Spleen (tissue), 11 donors: ENCODE data around the gene MRPL40. TPM values are rescaled to one million over a fixed set of nuclear protein-coding genes. Genes with fewer than 3 reads are reported as not detected.
A peak's percentile ranks its signal among the peaks of the same experiment; 100 is the strongest.

ENCODE experiments used
- DNase-seq: peaks from one replicate; pipeline ENCODE4 v3.0.0-alpha.2; 2020
- H3K27ac ChIP-seq, 8 donors: fragments of 200-600 bp; sonication (generic) in 7 of 8; 1 replicate in 4 of 8; 2 replicates in 4 of 8; pipeline versions ENCODE4 v1.5.0 to v1.8.0; 2016 to 2021; ENCODE audit warnings: inconsistent platforms in 4 of 8, mild to moderate bottlenecking in 4 of 8, moderate library complexity in 1 of 8
- H3K27me3 ChIP-seq, 7 donors: fragments of 200-600 bp; sonication (generic) in 6 of 7; replicated peaks in 1 of 7; 1 replicate in 4 of 7; 2 replicates in 3 of 7; pipeline versions ENCODE4 v1.5.0 to v1.8.0; 2016 to 2021; ENCODE audit warnings: inconsistent platforms in 3 of 7, mild to moderate bottlenecking in 1 of 7
- H3K36me3 ChIP-seq, 6 donors: fragments of 200-600 bp; sonication (generic) in 5 of 6; 1 replicate in 4 of 6; 2 replicates in 2 of 6; pipeline versions ENCODE4 v1.5.0 to v1.8.0; 2016 to 2021; ENCODE audit warnings: inconsistent platforms in 2 of 6
- H3K4me1 ChIP-seq, 6 donors: fragments of 200-600 bp; sonication (generic) in 5 of 6; 1 replicate in 3 of 6; 2 replicates in 3 of 6; pipeline versions ENCODE4 v1.5.0 to v1.8.0; 2016 to 2021; ENCODE audit warnings: inconsistent platforms in 3 of 6
- H3K4me3 ChIP-seq, 8 donors: fragments of 200-600 bp; sonication (generic) in 7 of 8; 1 replicate in 4 of 8; 2 replicates in 4 of 8; pipeline versions ENCODE4 v1.5.0 to v1.8.0; 2016 to 2021; ENCODE audit warnings: inconsistent platforms in 4 of 8, mild to moderate bottlenecking in 4 of 8, moderate library complexity in 2 of 8
- H3K9me3 ChIP-seq, 8 donors: fragments of 200-600 bp; sonication (generic) in 7 of 8; 1 replicate in 4 of 8; 2 replicates in 4 of 8; pipeline versions ENCODE4 v1.5.0 to v1.8.0; 2016 to 2021; ENCODE audit warnings: inconsistent platforms in 4 of 8
- CTCF ChIP-seq, 11 experiments: fragments of 200-600 bp in 7 of 11; fragments of 450-650 bp in 4 of 11; sonication (generic) in 4 of 11; IDR thresholded peaks in 8 of 11; conservative IDR thresholded peaks in 3 of 11; 1 replicate in 7 of 11; 2 replicates in 4 of 11; pipeline versions ENCODE4 v1.4.0 to v1.8.0; 2016 to 2021; ENCODE audit warnings: antibody characterized with exemption in 11 of 11, inconsistent platforms in 4 of 11, mild to moderate bottlenecking in 1 of 11
- POLR2A ChIP-seq, 3 donors: fragments of 450-650 bp; IDR thresholded peaks; one replicate each; pipeline ENCODE4 v1.5.1; 2017; ENCODE audit warnings: antibody characterized with exemption in 3 of 3, mild to moderate bottlenecking in 1 of 3
- POLR2AphosphoS5 ChIP-seq, 3 donors: sonication (generic); formaldehyde crosslinking; IDR thresholded peaks; one replicate each; pipeline ENCODE4 v1.5.1; 2017; ENCODE audit warnings: antibody characterized with exemption in 3 of 3
- WGBS, 5 donors: extraction: QIAGEN DNeasy Blood & Tissue Kit in 3 of 5; methylation state at CpG; one replicate each; pipeline versions ENCODE4 v1.1.5 to v1.1.7; 2013 to 2018; 5-methylcytosine and 5-hydroxymethylcytosine counted together
- intact Hi-C: fragments of 100-400 bp; cut with DNase I; formaldehyde crosslinking; loops from one replicate; pipeline ENCODE4 v1.15.0; 2023; ENCODE audit warnings: low total_unique reads
- polyA plus RNA-seq, 3 donors: library from polyadenylated mRNA; stranded (reverse); fragments of 200-250 nt; gene quantifications; one replicate each; pipeline ENCODE4 v1.2.1, GENCODE V29; 2013
- total RNA-seq, 7 donors: library from RNA; depleted of rRNA in 3 of 7; stranded (reverse); fragments of >200 nt in 3 of 7; fragmentation: NEBNext Ultra II Directional in 4 of 7; extraction: Animal tissue kit (Norgen Biotek cat#: 25700) in 4 of 7; gene quantifications; one replicate each; pipeline versions ENCODE4 v1.1.0 to v1.2.1, GENCODE V29; 2016 to 2021
- donor health status: healthy with polysubstance abuse.
- donor health status: DM: no; HTN: no; CAD: no; lungs with moderate emphysema.
- donor health status: DM: no; HTN: no; CAD: no.
- donor health status: Bipolar disorder and iron deficiency.
- donor health status: healthy.
- donor health status: DM: no; HTN: no; CAD: no.
- donor health status: DM: yes; HTN: yes; CAD: no.

MRPL40 gene
- total and polyA plus RNA-seq, 10 donors: 11.7 to 55.7 (median 21.6) TPM

GRCh38 chr22:19463491-19464469, 31.4 kb downstream of the MRPL40 start:
- no peaks in the 10 kb centered on the region for H3K27me3 ChIP-seq
- H3K27ac ChIP-seq: no peak overlapping the region
- WGBS, 5 donors: 74 to 86% (median 80%) methylated on average over 7 of the region's 7 CpGs
- no peak for DNase-seq
- H3K36me3 ChIP-seq: peaks cover 8 to 100% (median 79%) of the 10 kb centered on the region in 6 donors
- H3K9me3 ChIP-seq: no peaks in the 10 kb centered on the region
- intact Hi-C loops: no loop called here
- H3K4me3 ChIP-seq: no peak overlapping the region
- no peak for TF ChIP-seq CTCF (IDR thresholded peaks at IDR 0.05 in 8 of 11, conservative IDR thresholded peaks at IDR 0.05 in 3 of 11)
- TF ChIP-seq POLR2AphosphoS5 (IDR thresholded peaks at IDR 0.05): no peak
- no peaks in the 10 kb centered on the region for H3K4me1 ChIP-seq

GRCh38 chr22:19464546-19464945, 32.2 kb downstream of the MRPL40 start:
- TF ChIP-seq POLR2AphosphoS5 (IDR thresholded peaks at IDR 0.05) (no peak), CTCF (IDR thresholded peaks at IDR 0.05 in 8 of 11, conservative IDR thresholded peaks at IDR 0.05 in 3 of 11) (no peak)
- Histone ChIP-seq H3K27me3 (no peaks in the 10 kb centered on the region), H3K36me3 (peaks cover 8 to 100% (median 84%) of the 10 kb centered on the region in 6 donors), H3K4me3 (no peak overlapping the region), H3K27ac (no peak overlapping the region), H3K4me1 (no peaks in the 10 kb centered on the region), H3K9me3 (no peaks in the 10 kb centered on the region)
- no peak for DNase-seq
- intact Hi-C loops: no loop called here
- WGBS, 5 donors: 62 to 87% (median 71%) methylated on average over 1 of the region's 1 CpG

GRCh38 chr22:19464975-19465374, 32.6 kb downstream of the MRPL40 start:
- no peak overlapping the region for H3K27ac ChIP-seq
- no peak for DNase-seq
- no peak for TF ChIP-seq POLR2AphosphoS5 (IDR thresholded peaks at IDR 0.05)
- TF ChIP-seq CTCF (IDR thresholded peaks at IDR 0.05 in 8 of 11, conservative IDR thresholded peaks at IDR 0.05 in 3 of 11): no peak
- no peak for TF ChIP-seq POLR2A (IDR thresholded peaks at IDR 0.05)
- H3K4me1 ChIP-seq: no peaks in the 10 kb centered on the region
- no peaks in the 10 kb centered on the region for H3K27me3 ChIP-seq
- WGBS, 5 donors: 87 to 92% (median 89%) methylated on average over 4 of the region's 4 CpGs
- peaks cover 8 to 100% (median 85%) of the 10 kb centered on the region in 6 donors for H3K36me3 ChIP-seq
- H3K4me3 ChIP-seq: no peak overlapping the region
- no peaks in the 10 kb centered on the region for H3K9me3 ChIP-seq
- intact Hi-C loops: no loop called here

- Histone ChIP-seq H3K9me3 (no peaks in the 10 kb centered on the region), H3K4me3 (no peak overlapping the region), H3K36me3 (peaks cover 8 to 100% (median 91%) of the 10 kb centered on the region in 6 donors), H3K4me1 (no peaks in the 10 kb centered on the region), H3K27me3 (no peaks in the 10 kb centered on the region), H3K27ac (no peak overlapping the region)
- peak in 1 of 3 donors; percentile 38 for TF ChIP-seq POLR2AphosphoS5 (IDR thresholded peaks at IDR 0.05)
- no peak for TF ChIP-seq CTCF (IDR thresholded peaks at IDR 0.05 in 8 of 11, conservative IDR thresholded peaks at IDR 0.05 in 3 of 11)
- TF ChIP-seq POLR2A (IDR thresholded peaks at IDR 0.05): no peak
- intact Hi-C loops: no loop called here
- DNase-seq: no peak
- 91 to 96% (median 95%) methylated on average over 12 to 14 of the region's 14 CpGs for WGBS, 5 donors
Measured at GRCh38 chr22:19466126-19466716, 33.9 kb downstream of the MRPL40 start.
